ENCODE results near the gene REST. TPM values are rescaled to one million over a fixed set of nuclear protein-coding genes. Genes with fewer than 3 reads are reported as not detected.

REST gene
- polyA plus RNA-seq, 2 of the 4 experiments (the other 2 are of a cell fraction): 8.8 to 18.6 TPM

GRCh38 chr4:56979421-56980072 lies 71.8 kb downstream of the REST start:
- ChIA-PET CTCF (interaction anchor here (0.5 to 0.6 kb wide), 3 partner anchors 42 to 1159 kb away, joined by 3 to 5 read pairs (median 3); no protein-coding TSS in a partner anchor), POLR2A (interaction anchor here (0.9 to 1.1 kb wide), 3 partner anchors 16 to 111 kb away, joined by 3 to 4 read pairs (median 3); no protein-coding TSS in a partner anchor)
- Histone ChIP-seq H3K9me3 (no peaks in the 10 kb centered on the region), H3K4me1 (peaks cover 24% of the 10 kb centered on the region), H3K4me3 (peak overlapping the region; percentile 87), H3K4me2 (peak overlapping the region; percentile 86), H3K27ac (peak overlapping the region; percentile 85 to 91)
- ATAC-seq (peak in 1 of 2 experiments; percentile 24; a peak in 2 of 6 replicates), DNase-seq (ENCODE audit: low read depth in 1 of 2, low spot score in 1 of 2) (no peak), FAIRE-seq (no peak)
- TF ChIP-seq KDM5A (IDR thresholded peaks at IDR 0.05) (no peak), CBX8 (IDR thresholded peaks at IDR 0.05) (no peak), KDM1A (IDR thresholded peaks at IDR 0.05; ENCODE audit: low read depth) (no peak), PHF8 (IDR thresholded peaks at IDR 0.05; ENCODE audit: borderline replicate concordance, low read depth) (no peak), RFX5 (IDR thresholded peaks at IDR 0.05) (no peak), NFE2L2 (conservative IDR thresholded peaks at IDR 0.05; ENCODE audit: low read length) (no peak), JUNB (IDR thresholded peaks at IDR 0.05) (no peak), POLR2A (IDR thresholded peaks at IDR 0.05; ENCODE audit: low read length) (no peak)
- 8% methylated on average over 21 of the region's 21 CpGs for whole genome bisulfite sequencing (ENCODE audit: missing lambda C conversion rate)

DNA sequence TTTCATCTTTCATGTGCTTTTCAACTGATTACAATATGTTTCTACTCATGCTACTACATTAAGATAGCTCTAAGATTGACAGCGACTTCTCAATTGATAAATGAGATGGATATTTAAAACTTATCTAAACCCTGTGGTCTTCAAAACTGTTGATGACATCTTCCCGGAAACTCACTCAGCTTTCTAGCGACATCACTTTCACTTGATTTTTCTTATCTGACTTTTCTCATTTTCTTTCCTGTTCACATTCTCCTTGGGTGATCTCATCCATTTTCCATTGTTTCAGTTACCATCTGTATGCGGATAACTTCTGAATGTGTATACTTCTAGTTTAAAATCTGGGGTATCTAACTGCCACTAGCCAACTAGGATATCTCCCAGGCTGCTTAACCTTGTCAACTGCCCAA lies 74.1 kb downstream of the REST start:
- H3K4me1 ChIP-seq: peaks cover 20% of the 10 kb centered on the region
- no peak for FAIRE-seq
- TF ChIP-seq EP300 (IDR thresholded peaks at IDR 0.05) (no peak), ESRRA (IDR thresholded peaks at IDR 0.05; ENCODE audit: borderline replicate concordance, low read length) (no peak), TP53 (CRISPR knock-in tag; IDR thresholded peaks at IDR 0.05) (no peak), RFX5 (IDR thresholded peaks at IDR 0.05) (no peak), CBX8 (IDR thresholded peaks at IDR 0.05) (no peak), BCL3 (IDR thresholded peaks at IDR 0.05) (no peak)
- peak overlapping the region; percentile 86; the same call in 2 of the 3 replicates for H3K4me2 ChIP-seq
- ChIA-PET POLR2A (no interaction called here), CTCF (no interaction called here)
- 88% methylated on average over 4 of the region's 4 CpGs for WGBS (ENCODE audit: missing lambda C conversion rate)
- no peaks in the 10 kb centered on the region for H3K9me3 ChIP-seq
- no peak for DNase-seq (ENCODE audit: low read depth in 1 of 2, low spot score in 1 of 2)
- no peak for ATAC-seq
- no peak overlapping the region for H3K4me3 ChIP-seq
- H3K27ac ChIP-seq: no peak overlapping the region

DNA sequence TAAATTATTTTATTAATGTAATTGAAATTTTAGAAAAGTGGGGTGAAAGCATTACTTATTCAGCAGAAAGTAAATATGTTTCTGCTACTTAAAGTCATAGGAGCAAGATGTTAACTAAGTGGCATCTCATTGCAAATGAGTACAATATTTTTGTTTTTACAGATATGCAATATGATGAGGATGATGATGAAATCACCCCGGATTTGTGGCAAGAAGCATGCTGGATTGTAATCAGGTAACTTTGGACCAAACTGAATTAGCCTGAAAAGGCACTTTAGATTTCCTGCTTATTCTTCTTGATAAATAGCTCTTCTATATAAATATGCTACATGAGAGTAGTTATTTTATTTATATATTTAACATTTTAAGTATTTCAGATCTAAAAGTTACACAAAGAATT lies 78.5 kb downstream of the REST start:
- Histone ChIP-seq H3K9me3 (no peaks in the 10 kb centered on the region), H3K4me2 (no peak overlapping the region), H3K27ac (no peak overlapping the region), H3K4me3 (no peak overlapping the region), H3K4me1 (peaks cover 14% of the 10 kb centered on the region)
- POLR2A ChIA-PET: no interaction called here
- DNase-seq (ENCODE audit: low read depth in 1 of 2, low spot score in 1 of 2) (no peak), FAIRE-seq (no peak), ATAC-seq (no peak)
- TF ChIP-seq ZSCAN20 (CRISPR knock-in tag; IDR thresholded peaks at IDR 0.05) (no peak), MYC (IDR thresholded peaks at IDR 0.05; ENCODE audit: borderline replicate concordance, low read length) (no peak), PHF8 (IDR thresholded peaks at IDR 0.05; ENCODE audit: borderline replicate concordance, low read depth) (no peak), KDM1A (IDR thresholded peaks at IDR 0.05; ENCODE audit: low read depth) (no peak), EP300 (IDR thresholded peaks at IDR 0.05) (no peak), CEBPB (IDR thresholded peaks at IDR 0.05) (no peak), USF2 (IDR thresholded peaks at IDR 0.05) (no peak), ZNF302 (CRISPR knock-in tag; IDR thresholded peaks at IDR 0.05) (no peak)
- 97% methylated on average over 1 of the region's 1 CpG for WGBS (ENCODE audit: missing lambda C conversion rate)
- CTCF ChIA-PET: no interaction called here

GRCh38 chr4:56986952-56987351 lies 79.3 kb downstream of the REST start:
- Histone ChIP-seq H3K4me3 (no peak overlapping the region), H3K9me3 (no peaks in the 10 kb centered on the region), H3K4me2 (no peak overlapping the region), H3K27ac (no peak overlapping the region), H3K4me1 (peaks cover 7% of the 10 kb centered on the region; the same call in 1 of the 3 replicates)
- FAIRE-seq (no peak), DNase-seq (ENCODE audit: low read depth in 1 of 2, low spot score in 1 of 2) (no peak), ATAC-seq (no peak)
- WGBS (ENCODE audit: missing lambda C conversion rate): 96% methylated on average over 3 of the region's 3 CpGs
- POLR2A ChIA-PET: interaction anchor here (2.3 kb wide), 1 partner anchor 9 kb away, joined by 19 read pairs; the partner anchor contains the start of genes NOA1 and POLR2B
- CTCF ChIA-PET: no interaction called here
- TF ChIP-seq CBX2 (IDR thresholded peaks at IDR 0.05; ENCODE audit: borderline replicate concordance, low read depth) (no peak), HOXB13 (CRISPR knock-in tag; IDR thresholded peaks at IDR 0.05; ENCODE audit: low read depth) (no peak), POLR2A (IDR thresholded peaks at IDR 0.05; ENCODE audit: low read length) (no peak), FOSB (CRISPR knock-in tag; IDR thresholded peaks at IDR 0.05) (no peak), RAD21 (conservative IDR thresholded peaks at IDR 0.05 in 1 of 2, IDR thresholded peaks at IDR 0.05 in 1 of 2) (no peak)
